A673 (cell line): Measurements from ENCODE around the gene OSM. TPM values are rescaled to one million over a fixed set of nuclear protein-coding genes. Genes with fewer than 3 reads are reported as not detected.

Experiments used
- BruUV-seq: library from RNA; stranded (reverse); fragments of 400-500 nt; replicated peaks from 2 replicates; lab custom pipeline; 2021; lab: Mats Ljungman, UMichigan
- CTCF ChIA-PET: fragments of 300-600 bp; sonication (Branson Sonifier 250); formaldehyde crosslinking; loops from one replicate; lab custom pipeline; 2022; ENCODE audit warnings: antibody characterized with exemption; lab: Charles Lee
- POLR2A ChIA-PET: fragments of 300-600 bp; sonication (Branson Sonifier 250); formaldehyde crosslinking; loops from one replicate; lab custom pipeline; 2022; ENCODE audit warnings: antibody characterized with exemption; ENCODE audit not compliant: low non-redundant PET; lab: Charles Lee
- DNase-seq: peaks from one replicate; pipeline ENCODE4 v3.0.0-alpha.2; 2015; ENCODE audit warnings: low spot score
- H3K27ac ChIP-seq: fragments of 200-600 bp; sonication (generic); 2 replicates; pipeline ENCODE4 v1.5.1; 2016; ENCODE audit warnings: mixed run types, low read depth, mild to moderate bottlenecking, mixed read lengths, antibody characterized with exemption, low read length; ENCODE audit not compliant: poor library complexity, severe bottlenecking
- H3K27me3 ChIP-seq: fragments of 200-600 bp; sonication (generic); replicated peaks from 2 replicates; pipeline ENCODE4 v1.6.1; 2017; ENCODE audit warnings: mixed run types, low read depth, mild to moderate bottlenecking, mixed read lengths, antibody characterized with exemption, low read length; ENCODE audit not compliant: insufficient read depth, poor library complexity
- H3K36me3 ChIP-seq: fragments of 200-600 bp; sonication (generic); 2 replicates; pipeline ENCODE4 v1.6.1; 2016; ENCODE audit warnings: mixed run types, mild to moderate bottlenecking, mixed read lengths, antibody characterized with exemption, low read length; ENCODE audit not compliant: insufficient read depth, poor library complexity, severe bottlenecking
- H3K4me1 ChIP-seq: fragments of 200-600 bp; sonication (generic); 2 replicates; pipeline ENCODE4 v1.6.1; 2017; ENCODE audit warnings: mixed run types, mild to moderate bottlenecking, mixed read lengths, antibody characterized with exemption, low read length; ENCODE audit not compliant: insufficient read depth, poor library complexity, severe bottlenecking
- H3K4me3 ChIP-seq: fragments of 200-600 bp; sonication (generic); 2 replicates; pipeline ENCODE4 v1.5.1; 2016; ENCODE audit warnings: low read depth, mixed run types, mild to moderate bottlenecking, mixed read lengths, low read length; ENCODE audit not compliant: poor library complexity, severe bottlenecking
- H3K9me3 ChIP-seq: fragments of 200-600 bp; sonication (generic); 2 replicates; pipeline ENCODE4 v1.6.1; 2016; ENCODE audit warnings: mixed run types, low read depth, mild to moderate bottlenecking, mixed read lengths, antibody characterized with exemption, low read length; ENCODE audit not compliant: poor library complexity, severe bottlenecking
- CTCF ChIP-seq: fragments of 300-800, 200-600 bp; sonication (generic); conservative IDR thresholded peaks from 2 replicates; pipeline ENCODE4 v1.5.1; 2017; ENCODE audit warnings: low read depth, mild to moderate bottlenecking, antibody characterized with exemption, low read length, moderate library complexity, mixed read lengths
- EZH2 ChIP-seq: fragments of 200-600 bp; sonication (generic); IDR thresholded peaks from 2 replicates; pipeline ENCODE4 v1.6.1; 2017; ENCODE audit warnings: borderline replicate concordance, low read depth, mild to moderate bottlenecking, mixed read lengths, antibody characterized with exemption, low read length; ENCODE audit not compliant: poor library complexity, severe bottlenecking
- intact Hi-C: fragments of 100-400 bp; cut with micrococcal nuclease; formaldehyde crosslinking; loops from one replicate; pipeline ENCODE4 v1.10.0; 2022; ENCODE audit not compliant: unreplicated experiment
- total RNA-seq: library from RNA; stranded (reverse); gene quantifications from 2 replicates; pipeline ENCODE4 v1.2.3, GENCODE V29; 2021

OSM gene
- total RNA-seq, 1 experiment from 2014 or later, result not detected

DNA sequence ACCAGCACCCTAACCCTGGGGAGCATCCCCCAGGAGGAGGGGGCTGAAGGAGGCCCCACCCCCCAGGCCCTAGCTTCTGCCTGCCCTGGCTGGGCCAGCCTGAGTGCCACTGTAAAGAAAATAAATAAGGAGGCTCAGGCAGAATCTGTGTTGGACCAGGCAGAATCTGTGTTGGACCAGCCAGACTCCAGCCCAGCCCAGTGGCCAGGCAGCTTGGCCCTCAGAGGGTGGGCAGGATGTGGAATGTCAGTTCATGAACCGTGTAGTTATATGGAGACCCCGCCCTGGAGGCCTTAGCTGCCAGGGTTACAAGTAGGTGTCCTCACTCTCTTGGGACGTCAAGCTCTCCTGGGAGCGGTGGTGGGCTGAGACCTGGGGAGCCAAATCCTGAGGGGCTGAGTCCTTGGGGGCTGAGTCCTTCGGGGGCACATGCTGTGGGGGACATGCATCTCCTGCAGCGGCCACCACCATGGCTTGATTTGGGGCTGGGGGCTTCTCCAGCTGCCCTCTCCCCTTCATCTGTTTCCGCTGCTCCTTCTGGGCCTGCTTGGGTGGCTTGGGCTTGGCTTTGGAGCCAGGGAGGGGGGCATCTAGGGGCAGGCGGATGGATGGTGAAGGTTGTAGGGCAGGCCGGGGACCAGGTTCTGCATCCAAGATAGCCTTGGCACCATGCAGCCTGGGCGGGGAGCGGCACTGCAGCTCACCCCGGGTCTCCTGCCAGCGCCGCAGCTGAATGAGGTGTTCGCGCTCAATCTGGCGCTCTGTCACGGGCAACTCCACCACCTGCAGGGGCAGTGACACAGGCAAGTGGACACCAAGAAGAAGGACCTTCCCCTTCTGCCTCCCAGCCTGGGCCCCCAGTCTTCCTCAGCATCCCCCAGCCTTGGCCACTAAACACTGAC, 25.7 kb upstream of the OSM start:
- ChIA-PET CTCF (no interaction called here), POLR2A (no interaction called here)
- BruUV-seq, result no TSS peak
- no peak for DNase-seq
- intact Hi-C loops, result no loop called here
- no peak overlapping the region for H3K4me3 ChIP-seq
- TF ChIP-seq CTCF (no peak), EZH2 (no peak)
- H3K4me1 ChIP-seq, result peaks cover 26% of the 10 kb centered on the region
- H3K9me3 ChIP-seq, result no peaks in the 10 kb centered on the region
- H3K27me3 ChIP-seq, result no peaks in the 10 kb centered on the region
- no peak overlapping the region for H3K27ac ChIP-seq
- H3K36me3 ChIP-seq, result no peaks in the 10 kb centered on the region

GRCh38 chr22:30291058-30291892, 24.6 kb upstream of the OSM start:
- DNase-seq, result peak; percentile 46
- H3K4me1 ChIP-seq, result peaks cover 26% of the 10 kb centered on the region
- TF ChIP-seq EZH2 (no peak), CTCF (no peak)
- intact Hi-C loops, result no loop called here
- no peaks in the 10 kb centered on the region for H3K9me3 ChIP-seq
- H3K27me3 ChIP-seq, result no peaks in the 10 kb centered on the region
- peak overlapping the region; percentile 51 for H3K27ac ChIP-seq
- POLR2A ChIA-PET, result interaction anchor here (0.6 kb wide), 1 partner anchor 88 kb away, joined by 3 read pairs; no protein-coding TSS in a partner anchor
- H3K36me3 ChIP-seq, result no peaks in the 10 kb centered on the region
- no TSS peak for BruUV-seq
- CTCF ChIA-PET, result no interaction called here
- no peak overlapping the region for H3K4me3 ChIP-seq

DNA sequence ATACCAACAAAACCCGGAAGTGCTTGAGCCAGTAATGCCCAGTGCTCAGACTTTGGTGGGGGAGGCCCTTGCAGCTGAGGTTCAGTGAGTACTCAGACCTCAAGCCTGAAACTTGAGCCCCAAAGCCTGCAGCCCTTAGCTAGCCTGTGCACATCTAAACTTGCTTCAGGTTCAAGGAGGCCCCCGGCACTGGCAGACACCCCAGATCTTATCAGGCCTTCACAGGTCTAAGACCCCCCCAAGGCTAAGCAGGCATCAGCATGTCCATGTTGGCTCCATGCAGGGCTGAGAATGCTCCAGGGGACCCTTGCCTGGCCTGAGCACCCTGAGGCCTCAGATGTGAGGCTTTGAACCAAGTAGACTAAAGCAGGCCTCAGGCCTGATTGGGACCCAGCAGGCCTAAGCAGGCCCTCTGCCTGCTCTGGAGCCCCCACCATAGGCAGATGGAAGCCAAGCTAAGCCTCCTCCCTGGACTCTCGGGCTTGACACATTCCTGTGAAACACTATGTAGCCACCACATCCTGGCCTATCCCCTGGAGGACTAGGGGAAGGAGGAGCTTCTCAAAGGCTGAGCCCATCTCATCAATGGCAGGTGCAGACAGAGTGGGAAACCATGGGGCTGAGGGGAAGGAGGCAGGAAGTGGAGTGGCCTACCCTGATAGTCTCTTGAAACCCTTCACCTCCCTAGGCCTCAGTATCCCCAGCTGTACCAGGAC, 23.8 kb upstream of the OSM start:
- no peaks in the 10 kb centered on the region for H3K27me3 ChIP-seq
- peak; percentile 58 for DNase-seq
- POLR2A ChIA-PET, result interaction anchor here (0.6 kb wide), 2 partner anchors 89 to 96 kb away, joined by 3 read pairs; no protein-coding TSS in a partner anchor

More for the DNA sequence above, 23.8 kb upstream of the OSM start:
- no peaks in the 10 kb centered on the region for H3K36me3 ChIP-seq
- no peak overlapping the region for H3K4me3 ChIP-seq
- no peaks in the 10 kb centered on the region for H3K9me3 ChIP-seq
- no peak for TF ChIP-seq CTCF
- no peak for TF ChIP-seq EZH2
- intact Hi-C loops, result no loop called here
- H3K4me1 ChIP-seq, result peaks cover 26% of the 10 kb centered on the region
- H3K27ac ChIP-seq, result no peak overlapping the region
- CTCF ChIA-PET, result interaction anchor here (0.6 to 1.0 kb wide), 2 partner anchors 97 to 140 kb away, joined by 3 read pairs; partner anchors contain the start of gene RNF215
- BruUV-seq, result no TSS peak
